SJSA1 (cell line): ENCODE measurements around the gene NPLOC4. TPM values are rescaled to one million over a fixed set of nuclear protein-coding genes. Genes with fewer than 3 reads are reported as not detected.

Experiments used
- DNase-seq, 2 experiments: peaks; one replicate each; pipeline ENCODE4 v3.0.0-alpha.2; 2015 to 2020; ENCODE audit warnings: low spot score in 2 of 2, low read depth in 1 of 2
- H3K27ac ChIP-seq: fragments of 250-450 bp; sonication (Bioruptor Pico); 2 replicates; pipeline ENCODE4 v1.5.1; 2020; ENCODE audit warnings: mild to moderate bottlenecking, moderate library complexity
- H3K27me3 ChIP-seq: fragments of 250-450 bp; sonication (Bioruptor Pico); replicated peaks from 2 replicates; pipeline ENCODE4 v1.5.1; 2020; ENCODE audit warnings: mild to moderate bottlenecking, moderate library complexity
- H3K36me3 ChIP-seq: fragments of 250-450 bp; sonication (Bioruptor Pico); 2 replicates; pipeline ENCODE4 v1.5.1; 2020; ENCODE audit warnings: mild to moderate bottlenecking
- H3K4me1 ChIP-seq: fragments of 250-450 bp; sonication (Bioruptor Pico); replicated peaks from 2 replicates; pipeline ENCODE4 v1.6.1; 2021; ENCODE audit warnings: mild to moderate bottlenecking
- H3K4me3 ChIP-seq: fragments of 250-450 bp; sonication (Bioruptor Pico); 2 replicates; pipeline ENCODE4 v1.5.1; 2020; ENCODE audit warnings: mild to moderate bottlenecking
- H3K9me3 ChIP-seq: fragments of 250-450 bp; sonication (Bioruptor Pico); replicated peaks from 2 replicates; pipeline ENCODE4 v1.5.1; 2020; ENCODE audit warnings: mild to moderate bottlenecking
- total RNA-seq: library from RNA; depleted of rRNA; stranded (reverse); fragments of >200 nt; shearing (Covaris generic); gene quantifications from 2 replicates; pipeline ENCODE4 v1.2.3, GENCODE V29; 2014; rRNA removed

NPLOC4 gene
- total RNA-seq, 1 experiment from 2014 or later: 111 TPM

GRCh38 chr17:81509972-81510784, 126.7 kb downstream of the NPLOC4 start:
- Histone ChIP-seq H3K9me3 (0 out of 2 replicates have a peak, but pooled peaks cover 5% of the 10 kb centered on the region), H3K27me3 (no peaks in the 10 kb centered on the region; the same call in 1 of the 2 replicates), H3K36me3 (peaks cover 59% of the 10 kb centered on the region), H3K27ac (0 out of 2 replicates have a peak overlapping the region, but pooled peaks have one; percentile 11), H3K4me3 (peak overlapping the region; percentile 80), H3K4me1 (peaks cover 32% of the 10 kb centered on the region)
- DNase-seq: peak; percentile 37 to 43

- Histone ChIP-seq H3K4me3 (peak overlapping the region; percentile 80), H3K9me3 (0 out of 2 replicates have a peak, but pooled peaks cover 5% of the 10 kb centered on the region), H3K27ac (0 out of 2 replicates have a peak overlapping the region, but pooled peaks have one; percentile 11), H3K27me3 (no peaks in the 10 kb centered on the region; the same call in 1 of the 2 replicates), H3K4me1 (peaks cover 29% of the 10 kb centered on the region), H3K36me3 (peaks cover 56% of the 10 kb centered on the region)
- DNase-seq: peak in 1 of 2 experiments; percentile 40
These were observed 127.5 kb downstream of the NPLOC4 start for GRCh38 chr17:81509207-81509971.

- peaks cover 56% of the 10 kb centered on the region for H3K36me3 ChIP-seq
- H3K27ac ChIP-seq: no peak overlapping the region
- peaks cover 22% of the 10 kb centered on the region for H3K4me1 ChIP-seq
- H3K27me3 ChIP-seq: no peaks in the 10 kb centered on the region; the same call in 1 of the 2 replicates
- H3K9me3 ChIP-seq: 0 out of 2 replicates have a peak, but pooled peaks cover 5% of the 10 kb centered on the region
- peak overlapping the region; percentile 80 for H3K4me3 ChIP-seq
- peak; percentile 51 to 63 for DNase-seq
These were observed 128.2 kb downstream of the NPLOC4 start for GRCh38 chr17:81508639-81509206.

Other genes with a start within 250 kb of the NPLOC4 start
- gene BAHCC1, start 241.7 kb downstream of the NPLOC4 start, total RNA-seq: 5.7 and 6.6 TPM in 2 replicates
- 9,784 and 9,807 TPM in 2 replicates for gene ACTG1, start 124.3 kb downstream of the NPLOC4 start, total RNA-seq
- 0.61 and 1.4 TPM in 2 replicates for gene FSCN2, start 108.7 kb downstream of the NPLOC4 start, total RNA-seq
- 26.0 and 28.1 TPM in 2 replicates for gene FAAP100, start 84.8 kb downstream of the NPLOC4 start, total RNA-seq
- gene TSPAN10, start 84 bp upstream of the NPLOC4 start, total RNA-seq: 0.47 TPM in 1 of 2 replicates, not detected in the other
- gene PDE6G, start 19.4 kb upstream of the NPLOC4 start, total RNA-seq: not detected in 2 replicates
- 49.7 and 82.3 TPM in 2 replicates for gene OXLD1, start 29.5 kb upstream of the NPLOC4 start, total RNA-seq
- gene CCDC137, start 29.6 kb upstream of the NPLOC4 start, total RNA-seq: 41.2 and 48.5 TPM in 2 replicates
- gene ARL16, start 46.7 kb upstream of the NPLOC4 start, total RNA-seq: 41.0 and 53.3 TPM in 2 replicates
- 126 and 146 TPM in 2 replicates for gene HGS, start 46.9 kb upstream of the NPLOC4 start, total RNA-seq
- 19.5 and 34.3 TPM in 2 replicates for gene MRPL12, start 66.3 kb upstream of the NPLOC4 start, total RNA-seq
- gene SLC25A10, start 75.2 kb upstream of the NPLOC4 start, total RNA-seq: 26.5 and 29.2 TPM in 2 replicates
- not detected in 2 replicates for gene GCGR, start 167.0 kb upstream of the NPLOC4 start, total RNA-seq
- gene MCRIP1, start 196.2 kb upstream of the NPLOC4 start, total RNA-seq: 154 and 180 TPM in 2 replicates
- gene PPP1R27, start 197.9 kb upstream of the NPLOC4 start, total RNA-seq: not detected in 2 replicates
- 1,635 and 2,300 TPM in 2 replicates for gene P4HB, start 223.4 kb upstream of the NPLOC4 start, total RNA-seq
- 276 and 304 TPM in 2 replicates for gene ARHGDIA, start 234.2 kb upstream of the NPLOC4 start, total RNA-seq